GM04503 (cell line): ENCODE measurements around the gene LDOC1.
"Not testable (repeated sequence)": the region's sequence is repeated elsewhere in the genome, so short reads cannot be mapped to it uniquely, and the experiment has no call there.

Source experiments
- DNase-seq: peaks from one replicate; pipeline ENCODE4 v3.0.0-alpha.2; 2012; ENCODE audit warnings: low read depth

Gene LDOC1

GRCh38 chrX:141176586-141177451 lies at the start of gene LDOC1:
TSS of gene LDOC1 (minus strand) at chrX:141177129. CDS start at chrX:141177021, 108 bp downstream.
- DNase-seq = peak; percentile 10

GRCh38 chrX:141221611-141222010 lies 44.7 kb upstream of the LDOC1 start:
- no peak for DNase-seq

GRCh38 chrX:141220342-141221008 lies 43.5 kb upstream of the LDOC1 start:
- DNase-seq = peak; percentile 40

- no peak for DNase-seq
Measured at GRCh38 chrX:141214196-141214595, 37.3 kb upstream of the LDOC1 start.

GRCh38 chrX:141201962-141202361 lies 25.0 kb upstream of the LDOC1 start:
- no peak for DNase-seq

- not testable (repeated sequence) for DNase-seq
Measured at GRCh38 chrX:141188573-141188972, 11.6 kb upstream of the LDOC1 start.

GRCh38 chrX:141185366-141185765 lies 8.4 kb upstream of the LDOC1 start:
- no peak for DNase-seq

- DNase-seq = no peak
Measured at GRCh38 chrX:141183000-141183399, 6.1 kb upstream of the LDOC1 start.

GRCh38 chrX:141180851-141181250 lies 3.9 kb upstream of the LDOC1 start:
- no peak for DNase-seq

- no peak for DNase-seq
Measured at GRCh38 chrX:141175786-141176185, 1.1 kb downstream of the LDOC1 start.

GRCh38 chrX:141164406-141164805 lies 12.5 kb downstream of the LDOC1 start:
- DNase-seq = no peak

- no peak for DNase-seq
Measured at GRCh38 chrX:141158084-141158483, 18.8 kb downstream of the LDOC1 start.

- not testable (repeated sequence) for DNase-seq
Measured at GRCh38 chrX:141155231-141155630, 21.7 kb downstream of the LDOC1 start.

GRCh38 chrX:141142946-141143345 lies 34.0 kb downstream of the LDOC1 start:
- DNase-seq = no peak

- DNase-seq = no peak
Measured at GRCh38 chrX:141133272-141133671, 43.7 kb downstream of the LDOC1 start.

- DNase-seq = no peak
Measured at GRCh38 chrX:141127146-141127545, 49.8 kb downstream of the LDOC1 start.
